ENCODE results near the gene KLK13.

KLK13 gene

GRCh38 chr19:51064534-51065220 is at the start of gene KLK13:
KLK13 (minus strand) TSS chr19:51065092; CDS start chr19:51065067, 25 bp downstream.
- no peak for DNase-seq
- in situ Hi-C loops (cut with MboI; ENCODE audit: low pct_unique_long_range_greater_than_20kb, low sequenced_read_pairs): no loop called here

GRCh38 chr19:51114087-51114729 is 49.3 kb upstream of the KLK13 start:
- DNase-seq: no peak
- in situ Hi-C loops (cut with MboI; ENCODE audit: low pct_unique_long_range_greater_than_20kb, low sequenced_read_pairs): no loop called here

GRCh38 chr19:51111606-51112005 is 46.7 kb upstream of the KLK13 start:
- no peak for DNase-seq
- in situ Hi-C loops (cut with MboI; ENCODE audit: low pct_unique_long_range_greater_than_20kb, low sequenced_read_pairs): no loop called here

GRCh38 chr19:51110666-51110971 is 45.7 kb upstream of the KLK13 start:
- no peak for DNase-seq
- in situ Hi-C loops (cut with MboI; ENCODE audit: low pct_unique_long_range_greater_than_20kb, low sequenced_read_pairs): no loop called here

GRCh38 chr19:51108805-51109146 is 43.9 kb upstream of the KLK13 start:
- in situ Hi-C loops (cut with MboI; ENCODE audit: low pct_unique_long_range_greater_than_20kb, low sequenced_read_pairs): no loop called here
- no peak for DNase-seq

GRCh38 chr19:51108066-51108804 is 43.3 kb upstream of the KLK13 start, which contains the start of gene CTU1:
CTU1 (minus strand) TSS chr19:51108409; CDS start chr19:51104569, 3,840 bp downstream.
- peak; percentile 100 for DNase-seq
- in situ Hi-C loops (cut with MboI; ENCODE audit: low pct_unique_long_range_greater_than_20kb, low sequenced_read_pairs): no loop called here

- DNase-seq: no peak
- in situ Hi-C loops (cut with MboI; ENCODE audit: low pct_unique_long_range_greater_than_20kb, low sequenced_read_pairs): no loop called here
Observed at GRCh38 chr19:51107406-51108065, 42.6 kb upstream of the KLK13 start.

- in situ Hi-C loops (cut with MboI; ENCODE audit: low pct_unique_long_range_greater_than_20kb, low sequenced_read_pairs): no loop called here
- no peak for DNase-seq
Observed at GRCh38 chr19:51103926-51104341, 39.0 kb upstream of the KLK13 start.

- in situ Hi-C loops (cut with MboI; ENCODE audit: low pct_unique_long_range_greater_than_20kb, low sequenced_read_pairs): no loop called here
- no peak for DNase-seq
Observed at GRCh38 chr19:51102991-51103390, 38.1 kb upstream of the KLK13 start.

GRCh38 chr19:51101171-51101865 is 36.4 kb upstream of the KLK13 start:
- no peak for DNase-seq
- in situ Hi-C loops (cut with MboI; ENCODE audit: low pct_unique_long_range_greater_than_20kb, low sequenced_read_pairs): no loop called here

GRCh38 chr19:51100601-51101000 is 35.7 kb upstream of the KLK13 start:
- DNase-seq: no peak
- in situ Hi-C loops (cut with MboI; ENCODE audit: low pct_unique_long_range_greater_than_20kb, low sequenced_read_pairs): no loop called here

- no peak for DNase-seq
- in situ Hi-C loops (cut with MboI; ENCODE audit: low pct_unique_long_range_greater_than_20kb, low sequenced_read_pairs): no loop called here
Observed at GRCh38 chr19:51099047-51099382, 34.1 kb upstream of the KLK13 start.

GRCh38 chr19:51098365-51099046 is 33.6 kb upstream of the KLK13 start:
- in situ Hi-C loops (cut with MboI; ENCODE audit: low pct_unique_long_range_greater_than_20kb, low sequenced_read_pairs): no loop called here
- no peak for DNase-seq

- DNase-seq: no peak
- in situ Hi-C loops (cut with MboI; ENCODE audit: low pct_unique_long_range_greater_than_20kb, low sequenced_read_pairs): no loop called here
Observed at GRCh38 chr19:51097796-51098195, 32.9 kb upstream of the KLK13 start.

GRCh38 chr19:51097166-51097738 is 32.4 kb upstream of the KLK13 start:
- in situ Hi-C loops (cut with MboI; ENCODE audit: low pct_unique_long_range_greater_than_20kb, low sequenced_read_pairs): no loop called here
- DNase-seq: peak; percentile 26

- in situ Hi-C loops (cut with MboI; ENCODE audit: low pct_unique_long_range_greater_than_20kb, low sequenced_read_pairs): no loop called here
- DNase-seq: peak; percentile 25
Observed at GRCh38 chr19:51096473-51097165, 31.7 kb upstream of the KLK13 start.

- peak; percentile 48 for DNase-seq
- in situ Hi-C loops (cut with MboI; ENCODE audit: low pct_unique_long_range_greater_than_20kb, low sequenced_read_pairs): no loop called here
Observed at GRCh38 chr19:51094696-51095279, 29.9 kb upstream of the KLK13 start.
